ENCODE data around the gene MAP3K19. TPM values are rescaled to one million over a fixed set of nuclear protein-coding genes. Genes with fewer than 3 reads are reported as not detected.

MAP3K19 gene
- total and polyA plus RNA-seq, 2 of the 8 experiments (the other 6 are each of a cell fraction or from before 2014, with no cell fraction given): not detected

- H3K36me3 ChIP-seq (ENCODE audit: control insufficient read depth in 2 of 4, insufficient read depth in 4 of 4, low read length in 3 of 4): no peaks in the 10 kb centered on the region
- H3K4me3 ChIP-seq (ENCODE audit: extremely low read depth in 1 of 4, insufficient read depth in 2 of 4, low read depth in 3 of 4, low read length in 4 of 4): no peak overlapping the region
- no peaks in the 10 kb centered on the region for H3K79me1 ChIP-seq (ENCODE audit: low read depth, low read length)
- H2BK12ac ChIP-seq (ENCODE audit: low read depth, low read length): no peak overlapping the region
- H3K9me3 ChIP-seq (ENCODE audit: insufficient read depth in 2 of 2, low read depth in 1 of 2, low read length in 1 of 2): peaks cover 0 to 3% of the 10 kb centered on the region in 2 experiments; a peak in 2 of 4 replicates
- H2AK5ac ChIP-seq (ENCODE audit: low read depth, low read length): no peak overlapping the region
- H2AFZ ChIP-seq (ENCODE audit: low read length): no peak overlapping the region
- H2BK120ac ChIP-seq (replicated peaks; ENCODE audit: low read depth, low read length): no peak overlapping the region
- no peak overlapping the region for H3K56ac ChIP-seq (replicated peaks; ENCODE audit: insufficient read length, low read depth, low read length)
- H3K9ac ChIP-seq (replicated peaks in 1 of 4; ENCODE audit: extremely low read depth in 1 of 4, low read depth in 3 of 4, low read length in 3 of 4): no peak overlapping the region
- no peak overlapping the region for H3K4me2 ChIP-seq (ENCODE audit: insufficient read depth in 1 of 2, low read depth in 2 of 2, low read length in 2 of 2)
- no peak overlapping the region for H2BK15ac ChIP-seq (ENCODE audit: low read length)
- no peaks in the 10 kb centered on the region for H3K4me1 ChIP-seq (replicated peaks in 1 of 4; ENCODE audit: control insufficient read depth in 3 of 4, insufficient read depth in 4 of 4, low read length in 3 of 4)
- H4K91ac ChIP-seq (replicated peaks; ENCODE audit: insufficient read length, low read length): no peak overlapping the region
- H2BK5ac ChIP-seq (ENCODE audit: low read depth, low read length): no peak overlapping the region
- H3K23ac ChIP-seq (ENCODE audit: insufficient read length): no peak overlapping the region
- no peaks in the 10 kb centered on the region for H3K27me3 ChIP-seq (replicated peaks in 1 of 4; ENCODE audit: control insufficient read depth in 3 of 4, extremely low read depth in 1 of 4, insufficient read depth in 3 of 4, low read length in 3 of 4)
- FAIRE-seq: no peak
- 94% methylated on average over 6 of the region's 6 CpGs; no CpG with 5 or more reads in 1 of the 2 experiments for WGBS, 2 experiments (ENCODE audit: extremely low coverage in 1 of 2, insufficient coverage in 1 of 2, insufficient read length in 1 of 2, insufficient replicate concordance in 2 of 2, low coverage in 1 of 2, low lambda C conversion rate in 2 of 2, missing lambda C conversion rate in 1 of 2)
- peak overlapping the region; percentile 51; the same call in 1 of the 2 replicates for H4K8ac ChIP-seq (ENCODE audit: extremely low read depth, insufficient read depth, low read length)
- H2BK20ac ChIP-seq (ENCODE audit: low read length): no peak overlapping the region
- DNase-seq (ENCODE audit: low read depth in 1 of 2, low spot score in 2 of 2): no peak
- H3K4ac ChIP-seq (replicated peaks; ENCODE audit: insufficient read length, low read depth, low read length): no peak overlapping the region
- no peaks in the 10 kb centered on the region for H4K20me1 ChIP-seq (replicated peaks in 1 of 2; ENCODE audit: control insufficient read depth in 1 of 2, insufficient read depth in 2 of 2, low read length in 2 of 2)
- H3K27ac ChIP-seq (ENCODE audit: low read depth, low read length): no peak overlapping the region
- ChIA-PET POLR2A (ENCODE audit: partially characterized antibody) (no interaction called here), CTCF (ENCODE audit: partially characterized antibody) (interaction anchor here (0.6 to 1.6 kb wide), 3 partner anchors 14 to 28 kb away, joined by 3 read pairs; no protein-coding TSS in a partner anchor)
- no peaks in the 10 kb centered on the region for H3K79me2 ChIP-seq (ENCODE audit: control insufficient read depth in 1 of 2, insufficient read depth in 2 of 2, low read length in 2 of 2)
- H3K14ac ChIP-seq (ENCODE audit: insufficient read length): no peak overlapping the region
- no peak overlapping the region for H4K5ac ChIP-seq (ENCODE audit: insufficient read length, low read depth, low read length)
- no peak overlapping the region for H3K18ac ChIP-seq (ENCODE audit: extremely low read depth, low read length)
- H3K23me2 ChIP-seq (ENCODE audit: low read depth, low read length): no peaks in the 10 kb centered on the region
- TF ChIP-seq SIN3A (conservative IDR thresholded peaks at IDR 0.05 in 1 of 2, IDR thresholded peaks at IDR 0.05 in 1 of 2; ENCODE audit: low read depth in 1 of 2, low read length in 2 of 2) (no peak), CHD2 (IDR thresholded peaks at IDR 0.05; ENCODE audit: low read length) (no peak), JUND (IDR thresholded peaks at IDR 0.05; ENCODE audit: low read length) (no peak), EGR1 (IDR thresholded peaks at IDR 0.05; ENCODE audit: borderline replicate concordance, low read depth, low read length) (no peak)
- TF ChIP-seq, protein P1, sequence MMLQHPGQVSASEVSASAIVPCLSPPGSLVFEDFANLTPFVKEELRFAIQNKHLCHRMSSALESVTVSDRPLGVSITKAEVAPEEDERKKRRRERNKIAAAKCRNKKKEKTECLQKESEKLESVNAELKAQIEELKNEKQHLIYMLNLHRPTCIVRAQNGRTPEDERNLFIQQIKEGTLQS (IDR thresholded peaks at IDR 0.05; ENCODE audit: insufficient read depth, low read depth, low read length): no peak
Observed at GRCh38 chr2:134975281-134976009, 71.8 kb downstream of the MAP3K19 start.

Data from H1 (cell line).